ENCODE measurements around the gene EPM2A. TPM values are rescaled to one million over a fixed set of nuclear protein-coding genes. Genes with fewer than 3 reads are reported as not detected.

EPM2A gene
- total and polyA plus RNA-seq, 2 donors (not counting 1 experiment from before 2014, with no cell fraction given) = 4.1 to 8.3 TPM

GRCh38 chr6:145668844-145669243 is 66.5 kb downstream of the EPM2A start:
- peak overlapping the region; percentile 28 for H3K27ac ChIP-seq (ENCODE audit: insufficient read depth, low read length)
- H2AFZ ChIP-seq (ENCODE audit: low read length) = no peak overlapping the region

DNA sequence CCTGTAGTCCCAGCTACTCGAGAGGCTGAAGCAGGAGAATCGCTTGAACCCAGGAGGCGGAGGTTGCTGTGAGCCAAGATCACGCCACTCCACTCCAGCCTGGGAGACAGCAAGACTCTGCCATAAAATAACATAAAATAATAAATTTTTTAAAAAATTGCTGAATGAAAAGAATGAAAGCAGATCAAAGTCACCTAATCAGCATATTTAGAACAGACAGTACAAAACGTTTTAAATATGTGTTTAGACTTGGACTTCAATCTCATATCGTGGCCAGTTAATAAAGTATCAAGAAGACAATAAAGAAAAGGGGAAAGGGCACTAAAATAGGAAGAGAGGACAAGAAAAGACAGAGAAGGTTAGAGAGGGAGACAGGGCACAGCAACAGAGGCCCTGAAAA is 74.6 kb downstream of the EPM2A start:
- DNase-seq (ENCODE audit: low read depth in 2 of 2) = no peak
- Histone ChIP-seq H3K4me2 (ENCODE audit: extremely low read depth, insufficient read depth, low read length) (no peak overlapping the region), H3K4me3 (replicated peaks in 1 of 4; ENCODE audit: control extremely low read depth in 1 of 4, insufficient read depth in 1 of 4, low read depth in 3 of 4, low read length in 4 of 4) (no peak overlapping the region), H3K27me3 (ENCODE audit: control insufficient read depth, insufficient read depth, low read length) (no peaks in the 10 kb centered on the region), H4K20me1 (ENCODE audit: control insufficient read depth, extremely low read depth, insufficient read depth, low read length) (no peaks in the 10 kb centered on the region), H3K9me3 (ENCODE audit: control insufficient read depth, insufficient read depth, low read depth, low read length) (no peaks in the 10 kb centered on the region), H3K9ac (ENCODE audit: insufficient read depth, low read length) (no peak overlapping the region), H3K27ac (ENCODE audit: insufficient read depth, low read length) (no peak overlapping the region), H3K36me3 (ENCODE audit: control insufficient read depth, insufficient read depth, low read length) (no peaks in the 10 kb centered on the region), H3K79me2 (ENCODE audit: control insufficient read depth, insufficient read depth, low read length) (no peaks in the 10 kb centered on the region), H3K4me1 (ENCODE audit: control insufficient read depth, extremely low read depth, insufficient read depth, low read length) (no peaks in the 10 kb centered on the region), H2AFZ (ENCODE audit: low read length) (no peak overlapping the region)
- TF ChIP-seq CTCF (conservative IDR thresholded peaks at IDR 0.05 in 1 of 2, IDR thresholded peaks at IDR 0.05 in 1 of 2; ENCODE audit: low read depth in 1 of 2, low read length in 2 of 2) (no peak), EZH2 (IDR thresholded peaks at IDR 0.05; ENCODE audit: low read length, missing control alignments) (no peak)

More at GRCh38 chr6:145668844-145669243, 66.5 kb downstream of the EPM2A start:
- H3K9me3 ChIP-seq (ENCODE audit: control insufficient read depth, insufficient read depth, low read depth, low read length) = no peaks in the 10 kb centered on the region
- H3K4me2 ChIP-seq (ENCODE audit: extremely low read depth, insufficient read depth, low read length) = no peak overlapping the region
- H3K27me3 ChIP-seq (ENCODE audit: control insufficient read depth, insufficient read depth, low read length) = no peaks in the 10 kb centered on the region
- no peak overlapping the region for H3K4me3 ChIP-seq (replicated peaks in 1 of 4; ENCODE audit: control extremely low read depth in 1 of 4, insufficient read depth in 1 of 4, low read depth in 3 of 4, low read length in 4 of 4)
- H3K79me2 ChIP-seq (ENCODE audit: control insufficient read depth, insufficient read depth, low read length) = no peaks in the 10 kb centered on the region
- peaks cover 6% of the 10 kb centered on the region for H3K4me1 ChIP-seq (ENCODE audit: control insufficient read depth, extremely low read depth, insufficient read depth, low read length)
- no peaks in the 10 kb centered on the region for H3K36me3 ChIP-seq (ENCODE audit: control insufficient read depth, insufficient read depth, low read length)
- no peak for DNase-seq (ENCODE audit: low read depth in 2 of 2)
- TF ChIP-seq CTCF (conservative IDR thresholded peaks at IDR 0.05 in 1 of 2, IDR thresholded peaks at IDR 0.05 in 1 of 2; ENCODE audit: low read depth in 1 of 2, low read length in 2 of 2) (no peak), EZH2 (IDR thresholded peaks at IDR 0.05; ENCODE audit: low read length, missing control alignments) (no peak)
- no peak overlapping the region for H3K9ac ChIP-seq (ENCODE audit: insufficient read depth, low read length)
- H4K20me1 ChIP-seq (ENCODE audit: control insufficient read depth, extremely low read depth, insufficient read depth, low read length) = no peaks in the 10 kb centered on the region

DNA sequence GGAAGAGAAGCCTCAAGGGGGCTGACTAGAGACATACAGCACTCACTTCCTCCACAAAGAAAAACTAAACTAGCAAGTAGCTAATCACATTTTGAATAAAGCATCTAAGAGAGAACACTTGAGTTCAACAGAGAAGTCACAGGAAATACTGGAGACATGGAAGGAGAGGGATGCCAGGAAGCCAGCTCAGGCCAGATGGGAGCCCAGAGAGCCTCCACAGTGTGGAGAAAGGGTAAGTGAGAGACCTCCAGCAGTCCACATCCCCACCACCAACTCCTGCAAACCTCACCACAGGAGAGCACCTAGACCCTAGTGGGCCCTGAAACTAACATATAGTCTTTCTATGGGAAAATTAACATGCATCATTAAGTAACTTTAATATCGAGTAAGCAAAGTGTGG is 79.2 kb downstream of the EPM2A start:
- DNase-seq (ENCODE audit: low read depth in 2 of 2) = no peak
- Histone ChIP-seq H3K79me2 (ENCODE audit: control insufficient read depth, insufficient read depth, low read length) (no peaks in the 10 kb centered on the region), H3K27ac (ENCODE audit: insufficient read depth, low read length) (no peak overlapping the region), H3K27me3 (ENCODE audit: control insufficient read depth, insufficient read depth, low read length) (no peaks in the 10 kb centered on the region), H3K9ac (ENCODE audit: insufficient read depth, low read length) (no peak overlapping the region), H3K9me3 (ENCODE audit: control insufficient read depth, insufficient read depth, low read depth, low read length) (no peaks in the 10 kb centered on the region), H4K20me1 (ENCODE audit: control insufficient read depth, extremely low read depth, insufficient read depth, low read length) (no peaks in the 10 kb centered on the region), H3K36me3 (ENCODE audit: control insufficient read depth, insufficient read depth, low read length) (no peaks in the 10 kb centered on the region), H3K4me3 (replicated peaks in 1 of 4; ENCODE audit: control extremely low read depth in 1 of 4, insufficient read depth in 1 of 4, low read depth in 3 of 4, low read length in 4 of 4) (no peak overlapping the region), H3K4me2 (ENCODE audit: extremely low read depth, insufficient read depth, low read length) (no peak overlapping the region), H2AFZ (ENCODE audit: low read length) (no peak overlapping the region), H3K4me1 (ENCODE audit: control insufficient read depth, extremely low read depth, insufficient read depth, low read length) (no peaks in the 10 kb centered on the region)
- TF ChIP-seq CTCF (conservative IDR thresholded peaks at IDR 0.05 in 1 of 2, IDR thresholded peaks at IDR 0.05 in 1 of 2; ENCODE audit: low read depth in 1 of 2, low read length in 2 of 2) (peak in 1 of 2 donors; percentile 6), EZH2 (IDR thresholded peaks at IDR 0.05; ENCODE audit: low read length, missing control alignments) (no peak)
